Large intestine (tissue), 3 donors: ENCODE results near the gene VPS8. TPM values are rescaled to one million over a fixed set of nuclear protein-coding genes. Genes with fewer than 3 reads are reported as not detected.

Source experiments
- DNase-seq, 2 donors: peaks; one replicate each; pipeline versions ENCODE4 v3.0.0 to v3.0.0-alpha.2; 2013
- H3K27ac ChIP-seq: one replicate; pipeline ENCODE4 v1.5.1; 2013; ENCODE audit warnings: low read length
- H3K27me3 ChIP-seq: 2 replicates; pipeline ENCODE4 v1.6.1; 2013; ENCODE audit warnings: low read length; ENCODE audit not compliant: control insufficient read depth, insufficient read depth
- H3K36me3 ChIP-seq: 2 replicates; pipeline ENCODE4 v1.6.1; 2013; ENCODE audit warnings: low read length; ENCODE audit not compliant: control insufficient read depth, insufficient read depth
- H3K4me1 ChIP-seq: one replicate; pipeline ENCODE4 v1.6.1; 2013; ENCODE audit warnings: low read length; ENCODE audit not compliant: control insufficient read depth, insufficient read depth
- H3K4me3 ChIP-seq: one replicate; pipeline ENCODE4 v1.5.1; 2013; ENCODE audit warnings: low read length
- H3K9me3 ChIP-seq: one replicate; pipeline ENCODE4 v1.6.1; 2013; ENCODE audit warnings: mild to moderate bottlenecking, low read depth, low read length, moderate library complexity; ENCODE audit not compliant: control insufficient read depth
- WGBS: methylation state at CpG from one replicate; pipeline ENCODE4 v1.1.5; 2013; ENCODE audit warnings: low lambda C conversion rate; ENCODE audit not compliant: insufficient coverage; 5-methylcytosine and 5-hydroxymethylcytosine counted together
- polyA plus RNA-seq: library from polyadenylated mRNA; unstranded; fragments of 120-200 nt; gene quantifications from one replicate; pipeline ENCODE4 v1.2.1, GENCODE V29; 2013

VPS8 gene
- polyA plus RNA-seq, 1 donor, result 36.2 TPM

DNA sequence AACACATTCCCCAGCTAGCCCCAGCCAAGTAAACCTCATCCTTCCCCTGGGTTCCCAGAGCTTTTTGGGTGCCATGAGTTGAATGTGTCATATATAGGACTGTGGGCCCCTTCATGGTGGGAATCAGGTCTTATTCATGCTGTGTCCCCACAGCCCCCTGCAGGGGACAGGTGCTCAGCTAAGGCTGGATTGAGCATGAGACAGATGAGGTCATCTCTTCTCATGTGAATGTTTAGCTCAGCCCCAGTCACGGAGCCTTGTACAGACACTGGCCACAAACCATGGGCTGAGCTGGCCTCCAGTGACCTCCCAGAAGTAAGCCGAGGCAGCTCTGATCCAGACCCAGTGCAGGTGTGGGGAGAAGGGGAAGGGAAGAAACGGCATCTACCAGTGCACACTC is 270.2 kb downstream of the VPS8 start:
- Histone ChIP-seq H3K4me3 (no peak overlapping the region), H3K27ac (no peak overlapping the region), H3K9me3 (no peaks in the 10 kb centered on the region), H3K27me3 (no peaks in the 10 kb centered on the region), H3K4me1 (peaks cover 5% of the 10 kb centered on the region), H3K36me3 (peaks cover 5% of the 10 kb centered on the region)
- no CpG with 5 or more reads among the region's 3 CpGs for WGBS
- no peak for DNase-seq

DNA sequence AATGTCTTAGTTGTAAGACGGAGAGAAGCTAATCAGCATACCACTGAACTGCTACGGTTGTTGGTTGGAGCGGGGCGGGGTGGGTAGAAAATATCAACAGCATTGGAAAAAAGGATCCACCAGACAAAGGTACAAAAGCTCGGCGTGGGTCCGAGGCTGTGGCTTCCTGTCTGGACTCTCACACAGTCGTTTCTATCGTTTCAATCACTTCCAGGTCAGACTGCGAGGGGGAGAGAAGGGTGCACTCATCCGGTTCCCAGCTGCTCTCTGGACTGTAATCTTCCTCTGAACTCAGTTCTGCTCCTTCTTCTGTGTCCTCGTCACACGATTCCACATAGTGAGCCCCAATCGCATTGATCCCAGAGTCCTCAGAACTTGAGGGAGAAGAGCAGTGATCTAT is 270.9 kb downstream of the VPS8 start:
- peaks cover 5% of the 10 kb centered on the region for H3K4me1 ChIP-seq
- no peaks in the 10 kb centered on the region for H3K9me3 ChIP-seq
- no peaks in the 10 kb centered on the region for H3K27me3 ChIP-seq
- 100% methylated on average over 2 of the region's 14 CpGs for WGBS
- H3K36me3 ChIP-seq, result peaks cover 5% of the 10 kb centered on the region
- H3K4me3 ChIP-seq, result no peak overlapping the region
- no peak for DNase-seq
- no peak overlapping the region for H3K27ac ChIP-seq

DNA sequence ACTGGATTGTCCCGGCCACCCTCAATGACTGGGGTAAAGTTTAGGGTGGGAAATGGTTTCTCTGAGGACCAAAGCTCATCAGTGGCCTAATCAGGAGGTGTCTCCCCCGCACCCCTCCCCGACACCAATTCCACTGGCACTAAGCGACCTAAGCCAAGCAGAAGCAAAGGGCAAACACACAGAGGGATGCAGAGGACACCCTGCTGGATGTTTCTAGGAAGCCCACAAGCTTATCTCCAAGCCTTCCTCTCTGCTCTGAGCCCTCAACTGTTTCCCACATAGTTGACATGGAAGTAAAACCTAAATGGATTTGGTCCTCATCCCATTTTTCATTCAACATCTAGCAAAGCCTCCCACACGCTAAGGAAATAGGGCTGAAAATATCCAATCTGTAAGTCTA is 272.4 kb downstream of the VPS8 start:
- no peak overlapping the region for H3K27ac ChIP-seq
- no peak for DNase-seq
- H3K27me3 ChIP-seq, result no peaks in the 10 kb centered on the region
- no CpG with 5 or more reads among the region's 5 CpGs for WGBS
- peaks cover 5% of the 10 kb centered on the region for H3K4me1 ChIP-seq
- H3K4me3 ChIP-seq, result no peak overlapping the region
- no peaks in the 10 kb centered on the region for H3K9me3 ChIP-seq
- peaks cover 5% of the 10 kb centered on the region for H3K36me3 ChIP-seq

DNA sequence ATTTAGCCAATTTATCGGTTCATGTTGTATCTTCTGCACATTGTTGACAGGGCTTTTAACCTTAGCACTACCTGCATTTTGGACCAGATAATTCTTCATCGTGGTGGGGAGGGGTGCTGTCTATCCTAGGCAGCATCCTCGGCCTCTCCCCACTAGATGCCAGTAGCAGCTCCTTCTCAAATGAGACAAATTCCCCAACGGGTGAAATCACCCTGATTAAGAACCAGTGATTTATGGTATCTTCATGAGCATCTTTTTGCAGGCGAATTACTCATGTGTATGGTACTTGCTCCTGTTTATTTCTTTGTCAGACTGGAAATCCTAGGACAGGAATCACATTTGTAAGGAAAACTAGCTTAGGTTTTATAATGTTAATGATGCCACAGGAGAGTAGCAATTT is 272.9 kb downstream of the VPS8 start:
- Histone ChIP-seq H3K27me3 (no peaks in the 10 kb centered on the region), H3K4me3 (no peak overlapping the region), H3K4me1 (peaks cover 5% of the 10 kb centered on the region), H3K36me3 (peaks cover 5% of the 10 kb centered on the region), H3K27ac (no peak overlapping the region), H3K9me3 (no peaks in the 10 kb centered on the region)
- no peak for DNase-seq
- 83% methylated on average over 1 of the region's 5 CpGs for WGBS

DNA sequence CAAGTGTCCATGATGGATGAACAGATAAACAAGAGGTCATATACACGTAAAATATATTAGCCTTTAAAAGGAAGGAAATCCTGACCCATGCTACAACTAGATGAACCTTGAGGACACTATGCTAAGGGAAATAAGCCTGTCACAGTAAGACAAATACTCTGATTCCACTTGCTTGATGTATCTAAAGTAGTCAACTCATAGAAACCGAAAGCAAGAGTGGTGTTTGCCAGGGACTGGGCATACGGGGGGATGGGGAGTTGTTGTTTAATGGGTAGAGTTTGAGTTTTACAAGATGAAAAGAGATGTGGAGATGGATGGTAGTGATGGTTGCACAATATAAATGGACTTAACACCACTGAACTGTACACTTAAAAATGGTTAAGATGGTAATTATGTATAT is 275.5 kb downstream of the VPS8 start:
- no peaks in the 10 kb centered on the region for H3K27me3 ChIP-seq
- no peaks in the 10 kb centered on the region for H3K9me3 ChIP-seq
- H3K4me1 ChIP-seq, result no peaks in the 10 kb centered on the region
- H3K36me3 ChIP-seq, result no peaks in the 10 kb centered on the region
- WGBS, result 50% methylated on average over 1 of the region's 3 CpGs
- H3K4me3 ChIP-seq, result no peak overlapping the region
- H3K27ac ChIP-seq, result no peak overlapping the region
- no peak for DNase-seq

DNA sequence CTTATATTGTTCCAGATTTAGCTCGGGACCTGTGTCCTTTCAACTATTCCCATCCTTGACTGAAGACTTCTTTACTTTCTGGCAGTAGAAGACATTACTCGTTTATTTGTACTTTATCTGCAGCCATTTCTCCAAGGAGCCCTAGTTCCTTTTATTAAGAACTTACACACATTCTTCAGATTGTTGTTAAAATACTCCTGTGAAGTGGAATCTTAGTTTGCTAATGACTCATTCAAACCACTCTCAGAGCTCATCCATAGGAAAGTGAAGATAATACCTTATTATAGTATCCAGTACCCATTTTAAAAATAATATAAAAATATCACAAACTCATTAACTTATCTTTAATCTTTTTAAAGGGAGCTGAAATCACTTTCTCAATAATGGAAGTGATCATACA is 277.4 kb downstream of the VPS8 start:
- H3K4me3 ChIP-seq, result no peak overlapping the region
- H3K9me3 ChIP-seq, result no peaks in the 10 kb centered on the region
- no peaks in the 10 kb centered on the region for H3K27me3 ChIP-seq
- no peak for DNase-seq
- no peak overlapping the region for H3K27ac ChIP-seq
- H3K4me1 ChIP-seq, result no peaks in the 10 kb centered on the region
- WGBS, result 70% methylated on average over 2 of the region's 2 CpGs
- H3K36me3 ChIP-seq, result no peaks in the 10 kb centered on the region

DNA sequence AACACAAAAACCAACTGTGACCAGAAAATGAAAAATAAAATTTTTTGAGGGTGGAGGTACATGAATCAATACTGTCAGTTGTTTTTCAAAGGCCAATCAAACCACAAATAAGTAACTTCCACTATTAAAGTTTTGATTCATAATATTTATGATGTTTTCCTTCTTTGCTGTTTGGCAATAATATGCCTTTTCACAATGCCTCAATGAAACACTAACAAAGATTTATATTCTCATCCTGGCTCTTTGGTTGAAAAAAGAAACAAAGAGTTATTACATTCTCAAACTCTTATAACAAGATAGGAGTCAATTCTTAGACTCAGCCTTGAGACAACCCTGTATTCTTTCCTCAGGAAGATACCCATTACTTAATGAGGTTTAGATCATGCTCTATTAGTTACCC is 277.8 kb downstream of the VPS8 start:
- Histone ChIP-seq H3K36me3 (no peaks in the 10 kb centered on the region), H3K4me1 (no peaks in the 10 kb centered on the region), H3K4me3 (no peak overlapping the region), H3K9me3 (no peaks in the 10 kb centered on the region), H3K27me3 (no peaks in the 10 kb centered on the region), H3K27ac (no peak overlapping the region)
- no peak for DNase-seq

DNA sequence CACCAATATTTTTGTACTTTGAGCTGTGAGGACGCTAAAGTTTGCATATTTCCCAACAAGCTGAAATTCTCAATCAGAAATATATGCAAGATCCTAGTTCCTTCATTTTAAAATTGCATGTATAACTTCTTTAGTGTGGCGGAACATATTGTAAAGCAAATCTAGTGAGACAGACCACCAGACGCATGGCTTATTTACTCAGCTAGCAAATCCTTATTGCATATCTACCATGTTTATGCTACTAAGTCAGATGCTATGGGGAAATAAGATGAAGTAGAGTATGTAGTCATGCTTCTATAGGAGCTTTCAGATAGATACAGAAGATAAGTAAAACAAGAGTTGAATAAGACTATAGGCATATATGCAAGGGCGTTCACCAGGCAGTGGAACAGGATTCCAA is 278.8 kb downstream of the VPS8 start:
- WGBS, result 100% methylated on average over 2 of the region's 4 CpGs
- no peak for DNase-seq
- no peak overlapping the region for H3K4me3 ChIP-seq
- H3K27ac ChIP-seq, result no peak overlapping the region
- H3K27me3 ChIP-seq, result no peaks in the 10 kb centered on the region
- H3K4me1 ChIP-seq, result no peaks in the 10 kb centered on the region
- H3K9me3 ChIP-seq, result no peaks in the 10 kb centered on the region
- no peaks in the 10 kb centered on the region for H3K36me3 ChIP-seq

DNA sequence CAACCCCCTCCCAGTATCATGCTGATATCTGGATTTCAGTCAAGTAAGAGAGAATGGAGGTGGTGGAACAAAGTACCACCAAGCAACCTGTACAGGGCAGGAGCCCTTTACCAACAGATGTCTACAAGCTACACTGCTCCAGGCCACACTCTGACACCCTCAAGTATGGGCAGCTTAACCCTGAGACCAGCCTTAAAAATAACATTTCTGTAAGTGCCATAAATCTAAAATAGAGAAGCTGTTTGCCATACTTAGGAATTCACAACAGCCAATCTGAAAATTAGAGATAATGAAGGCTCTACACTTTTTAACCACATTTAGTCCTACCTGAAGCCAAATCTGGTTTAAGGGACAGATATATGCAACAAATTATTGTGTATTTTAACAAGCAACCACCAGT is 281.1 kb downstream of the VPS8 start:
- DNase-seq, result no peak
- Histone ChIP-seq H3K4me3 (no peak overlapping the region), H3K4me1 (no peaks in the 10 kb centered on the region), H3K27me3 (no peaks in the 10 kb centered on the region), H3K27ac (no peak overlapping the region), H3K9me3 (no peaks in the 10 kb centered on the region), H3K36me3 (no peaks in the 10 kb centered on the region)

DNA sequence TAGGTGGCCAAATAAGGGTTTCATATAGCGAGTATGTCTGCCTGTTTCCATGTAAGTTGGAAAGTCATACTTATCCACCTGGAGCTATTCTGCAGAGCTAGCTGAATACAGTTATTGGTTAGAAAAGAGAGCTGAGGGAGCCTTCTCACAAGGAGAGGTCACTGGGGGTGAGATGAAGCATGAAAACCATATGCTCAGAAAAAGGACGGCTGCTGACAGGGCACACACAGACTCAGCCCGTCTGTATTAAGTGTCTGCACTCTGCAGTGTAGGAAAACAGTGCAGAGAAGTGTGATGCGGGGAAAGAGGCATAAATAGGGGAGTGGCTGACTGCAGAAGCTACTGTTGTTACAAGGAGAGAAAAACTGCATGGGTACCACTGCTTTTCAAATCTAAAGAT is 282.7 kb downstream of the VPS8 start:
- 100% methylated on average over 1 of the region's 4 CpGs for WGBS
- H3K36me3 ChIP-seq, result no peaks in the 10 kb centered on the region
- DNase-seq, result no peak
- H3K4me3 ChIP-seq, result no peak overlapping the region
- no peaks in the 10 kb centered on the region for H3K27me3 ChIP-seq
- no peaks in the 10 kb centered on the region for H3K9me3 ChIP-seq
- no peaks in the 10 kb centered on the region for H3K4me1 ChIP-seq
- H3K27ac ChIP-seq, result no peak overlapping the region
